Epithelial cell of esophagus (primary cell): ENCODE results near the gene CPVL.

Source experiments
- DNase-seq: peaks from one replicate; pipeline ENCODE4 v3.0.0; 2010; ENCODE audit warnings: low read depth
- H3K4me3 ChIP-seq: 2 replicates; pipeline ENCODE4 v1.5.1; 2011; ENCODE audit warnings: mild to moderate bottlenecking, low read length, control low read depth
- CTCF ChIP-seq: IDR thresholded peaks from 2 replicates; pipeline ENCODE4 v1.5.1; 2011; ENCODE audit warnings: low read depth, mild to moderate bottlenecking, low read length, control low read depth, inconsistent platforms; ENCODE audit not compliant: insufficient read depth; ENCODE audit errors: missing control alignments

The CPVL gene

GRCh38 chr7:29107056-29107455, 39.3 kb downstream of the CPVL start:
- no peak for DNase-seq
- no peak for TF ChIP-seq CTCF
- H3K4me3 ChIP-seq, result no peak overlapping the region

GRCh38 chr7:29106669-29106988, 39.7 kb downstream of the CPVL start:
- TF ChIP-seq CTCF, result no peak
- no peak for DNase-seq

GRCh38 chr7:29105752-29106668, 40.3 kb downstream of the CPVL start:
- peak; percentile 91 for TF ChIP-seq CTCF
- H3K4me3 ChIP-seq, result no peak overlapping the region
- DNase-seq, result peak; percentile 72

More at GRCh38 chr7:29106669-29106988, 39.7 kb downstream of the CPVL start:
- H3K4me3 ChIP-seq, result no peak overlapping the region

GRCh38 chr7:29105191-29105590, 41.1 kb downstream of the CPVL start:
- no peak for TF ChIP-seq CTCF
- no peak overlapping the region for H3K4me3 ChIP-seq
- peak; percentile 54 for DNase-seq

GRCh38 chr7:29102558-29103151, 43.7 kb downstream of the CPVL start:
- peak; percentile 57 for DNase-seq
- TF ChIP-seq CTCF, result peak; percentile 59

GRCh38 chr7:29100924-29101323, 45.4 kb downstream of the CPVL start:
- no peak for DNase-seq
- H3K4me3 ChIP-seq, result no peak overlapping the region
- TF ChIP-seq CTCF, result no peak

More at GRCh38 chr7:29102558-29103151, 43.7 kb downstream of the CPVL start:
- H3K4me3 ChIP-seq, result no peak overlapping the region
